Esophagus squamous epithelium (tissue), 5 donors: Measurements from ENCODE around the gene TTC21A. TPM values are rescaled to one million over a fixed set of nuclear protein-coding genes. Genes with fewer than 3 reads are reported as not detected.

Experiments
- DNase-seq: peaks from one replicate; lab custom pipeline; 2025; lab: John Stamatoyannopoulos, UW
- H3K27ac ChIP-seq, 4 donors: fragments of 200-600 bp; sonication (generic); one replicate each; pipeline ENCODE4 v1.5.1; 2016 to 2019; ENCODE audit warnings: mild to moderate bottlenecking in 1 of 4
- H3K27me3 ChIP-seq, 4 donors: fragments of 200-600 bp; sonication (generic); 1 replicate in 3 of 4; 2 replicates in 1 of 4; pipeline versions ENCODE4 v1.5.1 to v1.6.0; 2017 to 2021; ENCODE audit warnings: antibody characterized with exemption in 1 of 4
- H3K36me3 ChIP-seq, 3 donors: fragments of 200-600 bp; sonication (generic); one replicate each; pipeline ENCODE4 v1.5.1; 2016 to 2019
- H3K4me1 ChIP-seq, 3 donors: fragments of 200-600 bp; sonication (generic); one replicate each; pipeline ENCODE4 v1.5.1; 2017 to 2019
- H3K4me3 ChIP-seq, 4 donors: fragments of 200-600 bp; sonication (generic); 1 replicate in 3 of 4; 2 replicates in 1 of 4; pipeline ENCODE4 v1.5.1; 2016 to 2019; ENCODE audit warnings: mild to moderate bottlenecking in 2 of 4, moderate library complexity in 1 of 4
- H3K9me3 ChIP-seq, 3 donors: fragments of 200-600 bp; sonication (generic); one replicate each; pipeline ENCODE4 v1.5.1; 2016 to 2019
- POLR2A ChIP-seq, 4 donors: fragments of 450-650 bp; IDR thresholded peaks; one replicate each; pipeline ENCODE4 v1.6.1; 2017; ENCODE audit warnings: antibody characterized with exemption in 4 of 4, mild to moderate bottlenecking in 4 of 4, moderate library complexity in 3 of 4
- WGBS, 2 donors: methylation state at CpG; one replicate each; pipeline ENCODE4 v1.1.5; 2018; 5-methylcytosine and 5-hydroxymethylcytosine counted together
- intact Hi-C: fragments of 100-400 bp; cut with DNase I; formaldehyde crosslinking; loops from one replicate; pipeline ENCODE4 v1.15.0; 2022
- total RNA-seq, 4 donors: library from RNA; depleted of rRNA; stranded (reverse); fragments of >200 nt; gene quantifications; one replicate each; pipeline ENCODE4 v1.1.0, GENCODE V29; 2016
- TF ChIP-seq, protein P1 (sequence below), 6 experiments: fragments of 450-650 bp in 4 of 6; fragments of 200-600 bp in 2 of 6; sonication (generic) in 2 of 6; IDR thresholded peaks; one replicate each; pipeline ENCODE4 v1.5.1; 2016 to 2019; ENCODE audit warnings: antibody characterized with exemption in 6 of 6, mild to moderate bottlenecking in 4 of 6, moderate library complexity in 4 of 6
- donor health status: DM: yes; HTN: yes; CAD: no.

Gene TTC21A
- total RNA-seq, 4 donors from 2014 or later, result 1.6 to 2.9 (median 2.5) TPM

DNA sequence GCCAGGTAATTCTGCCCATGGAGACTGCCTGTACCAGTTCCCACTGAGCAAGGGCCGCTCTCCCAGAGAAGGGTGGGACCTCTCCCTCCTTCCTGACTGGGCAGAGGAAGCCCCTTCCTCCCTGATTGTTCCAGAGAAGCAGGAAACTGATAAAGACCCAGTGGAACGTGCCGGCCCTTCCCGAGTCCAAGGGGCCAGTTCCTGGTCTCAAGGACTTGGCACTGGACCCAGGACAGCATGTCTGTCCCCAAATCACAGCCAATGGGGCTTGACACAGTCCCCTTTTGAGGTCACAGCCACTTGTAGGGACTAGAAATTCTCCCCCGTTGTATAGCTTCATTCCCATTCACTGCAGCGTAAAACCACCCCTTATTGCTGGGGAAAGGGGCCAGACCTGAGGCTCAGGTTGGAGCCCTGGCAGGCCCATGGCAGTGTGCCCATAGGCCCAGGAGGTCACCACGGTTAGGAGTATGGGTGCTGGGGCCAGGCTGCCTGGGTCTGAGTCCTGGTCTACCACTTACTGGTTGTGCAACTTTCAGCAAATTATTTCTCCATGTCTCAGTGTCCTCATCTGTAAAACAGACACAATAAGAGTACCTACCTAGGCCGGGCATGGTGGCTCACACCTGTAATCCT, 27.8 kb downstream of the TTC21A start:
- 67 to 88% methylated on average over 3 to 5 of the region's 8 CpGs for WGBS, 2 donors
- Histone ChIP-seq H3K4me3 (no peak overlapping the region), H3K9me3 (no peaks in the 10 kb centered on the region), H3K4me1 (peaks cover 0 to 81% (median 5%) of the 10 kb centered on the region in 3 donors), H3K27ac (peak overlapping the region in 2 of 4 donors; percentile 33 to 40), H3K27me3 (no peaks in the 10 kb centered on the region), H3K36me3 (peaks cover 0 to 20% (median 0%) of the 10 kb centered on the region in 3 donors)
- no peak for DNase-seq
- TF ChIP-seq POLR2A (IDR thresholded peaks at IDR 0.05), result no peak
- TF ChIP-seq, protein P1, sequence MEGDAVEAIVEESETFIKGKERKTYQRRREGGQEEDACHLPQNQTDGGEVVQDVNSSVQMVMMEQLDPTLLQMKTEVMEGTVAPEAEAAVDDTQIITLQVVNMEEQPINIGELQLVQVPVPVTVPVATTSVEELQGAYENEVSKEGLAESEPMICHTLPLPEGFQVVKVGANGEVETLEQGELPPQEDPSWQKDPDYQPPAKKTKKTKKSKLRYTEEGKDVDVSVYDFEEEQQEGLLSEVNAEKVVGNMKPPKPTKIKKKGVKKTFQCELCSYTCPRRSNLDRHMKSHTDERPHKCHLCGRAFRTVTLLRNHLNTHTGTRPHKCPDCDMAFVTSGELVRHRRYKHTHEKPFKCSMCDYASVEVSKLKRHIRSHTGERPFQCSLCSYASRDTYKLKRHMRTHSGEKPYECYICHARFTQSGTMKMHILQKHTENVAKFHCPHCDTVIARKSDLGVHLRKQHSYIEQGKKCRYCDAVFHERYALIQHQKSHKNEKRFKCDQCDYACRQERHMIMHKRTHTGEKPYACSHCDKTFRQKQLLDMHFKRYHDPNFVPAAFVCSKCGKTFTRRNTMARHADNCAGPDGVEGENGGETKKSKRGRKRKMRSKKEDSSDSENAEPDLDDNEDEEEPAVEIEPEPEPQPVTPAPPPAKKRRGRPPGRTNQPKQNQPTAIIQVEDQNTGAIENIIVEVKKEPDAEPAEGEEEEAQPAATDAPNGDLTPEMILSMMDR (IDR thresholded peaks at IDR 0.05), result no peak
- intact Hi-C loops, result no loop called here

GRCh38 chr3:39136533-39137434, 29.3 kb downstream of the TTC21A start:
- Histone ChIP-seq H3K36me3 (peaks cover 0 to 26% (median 0%) of the 10 kb centered on the region in 3 donors), H3K4me3 (no peak overlapping the region), H3K4me1 (peaks cover 13 to 85% (median 20%) of the 10 kb centered on the region in 3 donors), H3K27me3 (no peaks in the 10 kb centered on the region), H3K9me3 (no peaks in the 10 kb centered on the region), H3K27ac (no peak overlapping the region)
- intact Hi-C loops, result no loop called here
- WGBS, 2 donors, result 95 to 97% methylated on average over 8 to 14 of the region's 21 CpGs
- DNase-seq, result no peak
- TF ChIP-seq, protein P1 (IDR thresholded peaks at IDR 0.05), result no peak
- TF ChIP-seq POLR2A (IDR thresholded peaks at IDR 0.05), result no peak

DNA sequence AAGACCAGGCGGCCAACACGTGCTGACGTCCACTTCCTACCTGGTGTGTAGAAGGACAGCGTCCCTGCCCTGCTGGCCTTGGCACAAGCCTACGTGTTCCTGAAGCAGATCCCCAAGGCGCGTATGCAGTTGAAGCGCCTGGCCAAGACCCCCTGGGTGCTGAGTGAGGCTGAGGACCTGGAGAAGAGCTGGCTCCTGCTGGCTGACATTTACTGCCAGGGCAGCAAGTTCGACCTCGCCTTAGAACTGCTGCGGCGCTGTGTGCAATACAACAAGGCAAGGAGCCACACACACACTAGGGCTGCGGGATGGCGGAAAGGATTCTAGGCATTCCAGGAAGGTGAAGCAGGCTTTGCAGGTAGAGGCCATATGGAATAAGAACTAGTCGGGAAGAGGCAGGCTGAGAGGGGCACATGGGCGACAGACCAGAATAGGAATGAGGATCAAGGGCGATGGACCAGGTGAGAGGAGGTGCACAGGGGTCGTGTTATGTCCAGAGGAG, 30.0 kb downstream of the TTC21A start:
- TF ChIP-seq POLR2A (IDR thresholded peaks at IDR 0.05), result no peak
- TF ChIP-seq, protein P1 (IDR thresholded peaks at IDR 0.05), result no peak
- H3K27ac ChIP-seq, result no peak overlapping the region
- H3K4me1 ChIP-seq, result peaks cover 20 to 85% (median 27%) of the 10 kb centered on the region in 3 donors
- no peaks in the 10 kb centered on the region for H3K27me3 ChIP-seq
- no peak overlapping the region for H3K4me3 ChIP-seq
- WGBS, 2 donors, result 87 to 93% methylated on average over 9 to 10 of the region's 18 CpGs
- intact Hi-C loops, result no loop called here
- no peaks in the 10 kb centered on the region for H3K9me3 ChIP-seq
- H3K36me3 ChIP-seq, result peaks cover 0 to 33% (median 5%) of the 10 kb centered on the region in 3 donors
- no peak for DNase-seq

DNA sequence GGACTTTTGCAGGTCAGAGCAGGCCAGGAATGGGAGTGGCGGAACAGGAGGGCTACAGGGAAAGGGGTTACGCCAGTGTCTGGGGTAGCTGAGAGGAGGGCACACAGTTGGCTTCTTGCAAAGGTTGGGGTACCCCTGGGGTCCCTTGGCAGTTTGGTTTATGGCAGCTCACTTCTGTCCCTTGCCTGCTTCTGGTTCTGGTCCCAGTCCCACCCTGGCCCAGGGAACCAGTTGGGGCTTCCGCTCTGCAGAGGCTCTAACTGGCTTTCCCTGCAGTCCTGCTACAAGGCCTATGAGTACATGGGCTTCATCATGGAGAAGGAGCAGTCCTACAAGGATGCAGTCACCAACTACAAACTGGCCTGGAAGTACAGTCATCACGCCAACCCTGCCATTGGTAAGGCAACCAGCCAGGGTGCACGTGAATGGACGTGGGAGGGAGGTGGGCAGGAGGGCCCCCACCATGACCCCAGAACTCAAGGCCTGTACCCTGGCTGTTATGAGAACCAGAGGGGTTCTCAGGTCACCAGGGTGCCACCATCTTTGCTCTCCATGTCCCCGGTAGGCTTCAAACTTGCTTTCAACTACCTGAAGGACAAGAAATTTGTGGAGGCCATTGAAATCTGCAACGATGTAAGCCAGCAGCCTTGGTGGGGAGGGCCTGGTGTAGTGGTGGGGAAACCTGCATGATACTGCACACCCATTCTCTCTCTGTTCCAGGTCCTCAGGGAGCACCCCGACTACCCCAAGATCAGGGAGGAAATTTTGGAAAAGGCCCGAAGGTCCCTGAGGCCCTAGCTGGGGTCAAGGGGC, 30.7 kb downstream of the TTC21A start:
- Histone ChIP-seq H3K36me3 (peaks cover under 1 to 40% (median 12%) of the 10 kb centered on the region in 3 donors), H3K4me1 (peaks cover 23 to 85% (median 30%) of the 10 kb centered on the region in 3 donors), H3K9me3 (no peaks in the 10 kb centered on the region), H3K4me3 (no peak overlapping the region), H3K27ac (no peak overlapping the region), H3K27me3 (no peaks in the 10 kb centered on the region)
- intact Hi-C loops, result no loop called here
- TF ChIP-seq POLR2A (IDR thresholded peaks at IDR 0.05), result no peak
- TF ChIP-seq, protein P1 (IDR thresholded peaks at IDR 0.05), result no peak
- no peak for DNase-seq
- WGBS, 2 donors, result 76 to 94% methylated on average over 7 to 9 of the region's 10 CpGs
